PC-3 (cell line): Measurements from ENCODE around the gene IQGAP1.

Source experiments
- CTCF ChIP-seq: fragments of 300-600 bp; sonication (generic); conservative IDR thresholded peaks from 2 replicates; pipeline ENCODE4 v1.5.1; 2017; ENCODE audit warnings: antibody characterized with exemption, low read depth, mild to moderate bottlenecking, low read length
- EZH2 ChIP-seq: fragments of 300-600 bp; sonication (generic); IDR thresholded peaks from one replicate; pipeline ENCODE4 v1.6.1; 2017; ENCODE audit warnings: antibody characterized with exemption, mild to moderate bottlenecking, low read length; ENCODE audit not compliant: unreplicated experiment

- TF ChIP-seq CTCF (no peak), EZH2 (no peak)
Measured at GRCh38 chr15:90407336-90407735, 19.3 kb downstream of the IQGAP1 start.
